Measurements from ENCODE around the gene APOF. TPM values are rescaled to one million over a fixed set of nuclear protein-coding genes. Genes with fewer than 3 reads are reported as not detected.
"Not testable (repeated sequence)": the region's sequence is repeated elsewhere in the genome, so short reads cannot be mapped to it uniquely, and the experiment has no call there.

APOF gene
- total and polyA plus RNA-seq, 12 donors = not detected

DNA sequence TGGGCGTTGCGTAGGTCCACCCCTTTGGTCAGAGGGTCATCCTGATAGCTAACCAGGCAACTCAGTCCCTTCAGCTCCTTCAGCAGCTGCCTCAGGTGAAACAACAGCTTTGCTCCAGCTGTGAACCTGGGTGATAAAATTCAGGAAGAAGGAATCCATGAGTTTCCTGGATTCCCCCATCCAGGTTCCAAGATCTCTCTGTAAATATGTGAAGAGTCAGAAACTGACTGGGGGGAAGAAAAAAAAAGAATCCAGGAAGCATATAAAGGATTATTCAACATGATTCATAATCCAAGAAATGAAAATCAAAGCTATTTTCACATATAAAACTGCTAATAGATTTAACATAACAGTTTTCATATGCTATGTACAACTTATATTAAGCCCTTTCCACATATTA lies 11.3 kb downstream of the APOF start:
- peaks cover 0 to 100% (median 84%) of the 10 kb centered on the region in 9 donors for H3K36me3 ChIP-seq
- no peak for DNase-seq
- no peaks in the 10 kb centered on the region for H3K9me3 ChIP-seq
- H3K27me3 ChIP-seq = no peaks in the 10 kb centered on the region
- intact Hi-C loops (cut with DNase I) = loop anchor here in 1 of 10 donors (10.0 kb wide), 1 partner anchor 113 kb away; the partner anchor contains the start of gene SPRYD4
- 93 to 94% methylated on average over 2 of the region's 2 CpGs for WGBS, 2 donors
- peaks cover 0 to under 1% (median 0%) of the 10 kb centered on the region in 9 donors for H3K4me1 ChIP-seq
- H3K4me3 ChIP-seq = no peak overlapping the region
- TF ChIP-seq, protein P1, sequence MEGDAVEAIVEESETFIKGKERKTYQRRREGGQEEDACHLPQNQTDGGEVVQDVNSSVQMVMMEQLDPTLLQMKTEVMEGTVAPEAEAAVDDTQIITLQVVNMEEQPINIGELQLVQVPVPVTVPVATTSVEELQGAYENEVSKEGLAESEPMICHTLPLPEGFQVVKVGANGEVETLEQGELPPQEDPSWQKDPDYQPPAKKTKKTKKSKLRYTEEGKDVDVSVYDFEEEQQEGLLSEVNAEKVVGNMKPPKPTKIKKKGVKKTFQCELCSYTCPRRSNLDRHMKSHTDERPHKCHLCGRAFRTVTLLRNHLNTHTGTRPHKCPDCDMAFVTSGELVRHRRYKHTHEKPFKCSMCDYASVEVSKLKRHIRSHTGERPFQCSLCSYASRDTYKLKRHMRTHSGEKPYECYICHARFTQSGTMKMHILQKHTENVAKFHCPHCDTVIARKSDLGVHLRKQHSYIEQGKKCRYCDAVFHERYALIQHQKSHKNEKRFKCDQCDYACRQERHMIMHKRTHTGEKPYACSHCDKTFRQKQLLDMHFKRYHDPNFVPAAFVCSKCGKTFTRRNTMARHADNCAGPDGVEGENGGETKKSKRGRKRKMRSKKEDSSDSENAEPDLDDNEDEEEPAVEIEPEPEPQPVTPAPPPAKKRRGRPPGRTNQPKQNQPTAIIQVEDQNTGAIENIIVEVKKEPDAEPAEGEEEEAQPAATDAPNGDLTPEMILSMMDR (IDR thresholded peaks at IDR 0.05) = no peak
- no peak overlapping the region for H3K27ac ChIP-seq
- no peak for ATAC-seq

DNA sequence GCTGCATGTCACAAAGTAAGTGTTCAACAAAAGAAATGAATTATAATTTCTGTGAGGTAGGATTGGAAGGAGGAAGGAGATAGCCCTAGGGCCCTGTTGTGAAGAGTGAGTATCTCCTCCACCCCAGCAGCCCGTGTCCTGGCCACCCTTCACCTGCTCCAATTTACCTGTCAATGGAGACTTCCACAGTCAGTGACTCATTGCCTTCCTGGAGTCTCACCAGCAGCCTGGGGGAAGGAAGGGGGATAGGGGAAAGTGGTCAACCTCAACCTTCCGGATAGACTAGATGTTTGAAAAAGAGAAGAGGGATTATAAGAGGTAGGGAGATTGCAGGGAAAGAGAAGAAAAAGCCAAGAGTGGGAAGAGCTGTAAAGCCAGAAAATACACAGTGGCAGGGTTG lies 12.0 kb downstream of the APOF start:
- peaks cover 0 to 100% (median 84%) of the 10 kb centered on the region in 9 donors for H3K36me3 ChIP-seq
- H3K4me1 ChIP-seq = no peaks in the 10 kb centered on the region
- TF ChIP-seq, protein P1 (IDR thresholded peaks at IDR 0.05) = no peak
- no peaks in the 10 kb centered on the region for H3K9me3 ChIP-seq
- no peak overlapping the region for H3K27ac ChIP-seq
- WGBS, 2 donors = 88 to 91% methylated on average over 2 of the region's 2 CpGs
- DNase-seq (no peak), ATAC-seq (no peak)
- no peaks in the 10 kb centered on the region for H3K27me3 ChIP-seq
- intact Hi-C loops (cut with DNase I) = loop anchor here in 1 of 10 donors (10.0 kb wide), 1 partner anchor 114 kb away; the partner anchor contains the start of gene SPRYD4
- no peak overlapping the region for H3K4me3 ChIP-seq

DNA sequence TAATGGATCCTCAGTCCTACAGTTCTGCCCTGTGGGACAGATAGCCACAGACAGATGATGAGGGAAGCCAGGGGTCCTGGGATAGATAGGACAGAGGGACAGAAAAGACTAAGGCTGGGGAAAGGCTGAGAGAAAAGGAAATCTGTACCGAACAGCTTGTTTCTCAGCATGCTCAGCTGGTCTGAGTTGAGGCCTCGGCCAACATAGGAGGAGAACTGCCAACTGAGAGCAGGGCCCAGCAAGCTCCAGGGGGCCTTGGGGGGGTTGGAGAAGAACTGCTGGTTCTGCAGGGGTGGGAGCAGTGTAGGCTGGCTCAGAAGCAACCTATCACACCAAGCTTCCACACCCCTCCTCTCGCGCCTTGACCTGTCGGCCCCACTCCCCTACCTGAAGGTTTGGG lies 13.9 kb downstream of the APOF start:
- WGBS, 2 donors = 94 to 97% methylated on average over 5 of the region's 5 CpGs
- H3K36me3 ChIP-seq = peaks cover 0 to 100% (median 80%) of the 10 kb centered on the region in 9 donors
- intact Hi-C loops (cut with DNase I) = loop anchor here in 1 of 10 donors (10.0 kb wide), 1 partner anchor 116 kb away; the partner anchor contains the start of gene SPRYD4
- no peak for ATAC-seq
- H3K27me3 ChIP-seq = no peaks in the 10 kb centered on the region
- no peaks in the 10 kb centered on the region for H3K4me1 ChIP-seq
- TF ChIP-seq, protein P1 (IDR thresholded peaks at IDR 0.05) = no peak
- no peak for DNase-seq
- H3K27ac ChIP-seq = no peak overlapping the region
- no peak overlapping the region for H3K4me3 ChIP-seq
- H3K9me3 ChIP-seq = no peaks in the 10 kb centered on the region

DNA sequence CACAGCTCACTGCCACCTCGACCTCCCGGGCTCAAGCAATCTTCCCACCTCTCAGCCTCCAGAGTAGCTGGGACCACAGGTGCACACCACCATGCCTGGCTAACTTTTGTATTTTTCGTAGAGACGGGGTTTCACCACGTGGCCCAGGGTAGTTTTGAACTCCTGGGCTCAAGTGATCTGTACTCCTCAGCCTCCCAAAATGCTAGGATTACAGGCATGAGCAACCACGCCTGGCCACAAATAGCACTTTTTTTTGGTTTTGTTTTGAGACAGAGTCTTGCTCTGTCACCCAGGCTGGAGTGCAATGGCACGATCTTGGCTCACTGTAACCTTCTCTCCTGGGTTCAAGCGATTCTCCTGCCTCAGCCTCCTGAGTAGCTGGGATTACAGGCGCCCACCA lies 15.4 kb downstream of the APOF start:
- 89 to 94% methylated on average over 9 of the region's 9 CpGs for WGBS, 2 donors
- ATAC-seq, H3K4me1 ChIP-seq, H3K4me3 ChIP-seq, H3K27ac ChIP-seq, H3K27me3 ChIP-seq, H3K9me3 ChIP-seq, DNase-seq: not testable (repeated sequence)
- H3K36me3 ChIP-seq = peaks cover 0 to 100% (median 82%) of the 10 kb centered on the region in 9 donors
- intact Hi-C loops (cut with DNase I) = loop anchor here in 1 of 10 donors (10.0 kb wide), 1 partner anchor 118 kb away; the partner anchor contains the start of gene SPRYD4

DNA sequence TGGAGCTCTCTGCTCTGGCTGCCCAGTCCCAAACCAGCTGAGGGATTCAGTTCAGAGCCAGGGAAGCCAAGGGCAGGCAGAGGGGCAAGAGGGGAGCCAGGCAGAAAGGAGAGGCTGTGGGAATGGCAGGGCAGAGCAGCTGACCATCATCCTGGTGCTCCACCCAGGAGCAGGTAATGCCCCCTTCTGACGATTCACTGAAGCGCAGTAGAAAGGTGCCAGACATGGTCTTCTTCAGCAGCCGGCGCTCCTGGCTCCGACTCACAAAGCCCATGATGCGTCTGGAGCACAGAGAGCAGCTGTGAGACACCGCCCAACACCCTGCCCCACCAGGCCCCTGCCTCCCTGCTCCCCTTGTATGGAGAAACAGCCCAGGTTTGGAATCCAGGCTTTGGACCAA lies 16.0 kb downstream of the APOF start:
- Histone ChIP-seq H3K36me3 (peaks cover 0 to 100% (median 80%) of the 10 kb centered on the region in 9 donors), H3K27ac (no peak overlapping the region), H3K4me3 (no peak overlapping the region), H3K27me3 (no peaks in the 10 kb centered on the region), H3K9me3 (no peaks in the 10 kb centered on the region), H3K4me1 (no peaks in the 10 kb centered on the region)
- DNase-seq (no peak), ATAC-seq (peak in 2 of 8 donors; percentile 12 to 19)
- intact Hi-C loops (cut with DNase I) = loop anchor here in 1 of 10 donors (10.0 kb wide), 1 partner anchor 118 kb away; the partner anchor contains the start of gene SPRYD4
- TF ChIP-seq, protein P1 (IDR thresholded peaks at IDR 0.05) = peak in 2 of 9 donors; percentile 9 to 12
- 81 to 82% methylated on average over 7 of the region's 7 CpGs for WGBS, 2 donors

DNA sequence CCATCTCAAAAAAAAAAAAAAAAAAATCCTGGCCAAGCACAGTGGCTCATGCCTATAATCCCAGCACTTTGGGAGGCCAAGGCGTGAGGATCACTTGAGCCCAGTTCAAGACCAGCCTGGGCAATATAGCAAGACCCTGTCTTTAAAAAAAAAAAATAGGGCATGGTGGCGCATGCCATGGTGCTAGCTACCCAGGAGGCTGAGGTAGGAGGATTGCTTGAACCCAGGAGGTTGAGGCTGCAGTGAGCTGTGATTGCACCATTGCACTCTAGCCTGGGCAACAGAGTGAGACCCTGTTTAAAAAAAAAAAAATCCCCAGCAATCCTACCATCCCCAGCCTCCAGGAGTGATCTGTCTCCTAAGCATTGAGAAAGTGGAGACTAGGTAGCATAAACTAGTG lies 20.4 kb downstream of the APOF start:
- H3K27ac ChIP-seq, DNase-seq, H3K27me3 ChIP-seq, H3K4me3 ChIP-seq, ATAC-seq, H3K9me3 ChIP-seq: not testable (repeated sequence)
- peaks cover 0 to 22% (median 0%) of the 10 kb centered on the region in 9 donors for H3K4me1 ChIP-seq
- intact Hi-C loops (cut with DNase I) = loop anchor here in 1 of 10 donors (10.0 kb wide), 1 partner anchor 123 kb away; the partner anchor contains the start of gene SPRYD4
- H3K36me3 ChIP-seq = peaks cover 0 to 69% (median 38%) of the 10 kb centered on the region in 9 donors
- WGBS, 2 donors = 98 to 100% methylated on average over 2 of the region's 2 CpGs

Data from heart right ventricle (tissue), 16 donors.